H9 (cell line): ENCODE results near the gene RSL1D1. TPM values are rescaled to one million over a fixed set of nuclear protein-coding genes. Genes with fewer than 3 reads are reported as not detected.
A peak's percentile ranks its signal among the peaks of the same experiment; 100 is the strongest.

ENCODE experiments used
- DNase-seq: peaks from one replicate; pipeline ENCODE4 v3.0.0-alpha.2; 2017
- H2AFZ ChIP-seq: one replicate; pipeline ENCODE4 v1.6.1; 2013; ENCODE audit warnings: mild to moderate bottlenecking, low read length, control low read depth, moderate library complexity
- H2AK5ac ChIP-seq: 2 replicates; pipeline ENCODE4 v1.6.1; 2013; ENCODE audit warnings: low read length, control low read depth, mixed read lengths; ENCODE audit not compliant: insufficient read length
- H2BK120ac ChIP-seq: one replicate; pipeline ENCODE4 v1.6.1; 2013; ENCODE audit warnings: low read depth, mild to moderate bottlenecking, low read length, control low read depth, inconsistent platforms; ENCODE audit not compliant: poor library complexity, severe bottlenecking
- H2BK12ac ChIP-seq: 2 replicates; pipeline ENCODE4 v1.6.1; 2013; ENCODE audit warnings: low read length, control low read depth, mixed read lengths, low read depth; ENCODE audit not compliant: insufficient read length
- H2BK15ac ChIP-seq: 2 replicates; pipeline ENCODE4 v1.6.1; 2013; ENCODE audit warnings: low read depth, low read length, control low read depth
- H2BK20ac ChIP-seq: one replicate; pipeline ENCODE4 v1.6.1; 2013; ENCODE audit warnings: low read depth, mild to moderate bottlenecking, low read length, control low read depth, inconsistent platforms; ENCODE audit not compliant: poor library complexity, severe bottlenecking
- H2BK5ac ChIP-seq: 2 replicates; pipeline ENCODE4 v1.6.1; 2013; ENCODE audit warnings: low read length, control low read depth, mixed read lengths; ENCODE audit not compliant: insufficient read length
- H3K14ac ChIP-seq: 2 replicates; pipeline ENCODE4 v1.6.1; 2013; ENCODE audit warnings: low read length, control low read depth; ENCODE audit not compliant: insufficient read depth
- H3K18ac ChIP-seq: 2 replicates; pipeline ENCODE4 v1.6.1; 2013; ENCODE audit warnings: low read depth, mild to moderate bottlenecking, mixed read lengths, low read length, control low read depth; ENCODE audit not compliant: insufficient read length
- H3K23ac ChIP-seq: 2 replicates; pipeline ENCODE4 v1.6.1; 2013; ENCODE audit warnings: low read length, control low read depth, mixed read lengths, low read depth; ENCODE audit not compliant: insufficient read length
- H3K23me2 ChIP-seq: 2 replicates; pipeline ENCODE4 v1.6.1; 2013; ENCODE audit warnings: low read depth, mild to moderate bottlenecking, mixed read lengths, low read length, control low read depth; ENCODE audit not compliant: insufficient read length, poor library complexity, severe bottlenecking
- H3K27ac ChIP-seq: 2 replicates; pipeline ENCODE4 v1.5.1; 2013; ENCODE audit warnings: low read length, control low read depth, mixed read lengths, low read depth; ENCODE audit not compliant: insufficient read length
- H3K27me3 ChIP-seq: 2 replicates; pipeline ENCODE4 v1.6.1; 2013; ENCODE audit warnings: low read length, control low read depth, inconsistent platforms; ENCODE audit not compliant: insufficient read depth
- H3K4ac ChIP-seq: 2 replicates; pipeline ENCODE4 v1.6.1; 2013; ENCODE audit warnings: low read depth, mild to moderate bottlenecking, control low read depth, inconsistent platforms, low read length, moderate library complexity
- H3K4me1 ChIP-seq: 2 replicates; pipeline ENCODE4 v1.6.1; 2013; ENCODE audit warnings: low read length, control low read depth, inconsistent platforms; ENCODE audit not compliant: insufficient read depth
- H3K4me2 ChIP-seq: 2 replicates; pipeline ENCODE4 v1.6.1; 2013; ENCODE audit warnings: low read length, control low read depth, mixed read lengths; ENCODE audit not compliant: insufficient read length, insufficient read depth
- H3K56ac ChIP-seq: 2 replicates; pipeline ENCODE4 v1.6.1; 2013; ENCODE audit warnings: low read depth, mild to moderate bottlenecking, mixed read lengths, low read length, control low read depth; ENCODE audit not compliant: insufficient read length
- H3K79me1 ChIP-seq: 2 replicates; pipeline ENCODE4 v1.6.1; 2013; ENCODE audit warnings: low read depth, mild to moderate bottlenecking, moderate library complexity, low read length, control low read depth, inconsistent platforms; ENCODE audit not compliant: insufficient read depth, poor library complexity, severe bottlenecking
- H3K79me2 ChIP-seq: 2 replicates; pipeline ENCODE4 v1.6.1; 2013; ENCODE audit warnings: low read length, control low read depth, inconsistent platforms; ENCODE audit not compliant: insufficient read depth
- H3K9ac ChIP-seq: 2 replicates; pipeline ENCODE4 v1.6.1; 2013; ENCODE audit warnings: low read length, control low read depth, mixed read lengths; ENCODE audit not compliant: insufficient read length; ENCODE audit errors: extremely low read depth
- H3K9me3 ChIP-seq: one replicate; pipeline ENCODE4 v1.6.1; 2013; ENCODE audit warnings: low read depth, low read length, inconsistent platforms; ENCODE audit not compliant: control insufficient read depth
- H3T11ph ChIP-seq: one replicate; pipeline ENCODE4 v1.6.1; 2013; ENCODE audit warnings: mild to moderate bottlenecking, low read length, control low read depth, inconsistent platforms
- H4K20me1 ChIP-seq: one replicate; pipeline ENCODE4 v1.6.1; 2013; ENCODE audit not compliant: control insufficient read depth, insufficient read length, insufficient read depth
- H4K5ac ChIP-seq: 2 replicates; pipeline ENCODE4 v1.6.1; 2013; ENCODE audit warnings: low read depth, mild to moderate bottlenecking, mixed read lengths, low read length, control low read depth; ENCODE audit not compliant: insufficient read length
- H4K8ac ChIP-seq: replicated peaks from 2 replicates; pipeline ENCODE4 v1.6.1; 2013; ENCODE audit warnings: low read length, control low read depth, mixed read lengths, low read depth; ENCODE audit not compliant: insufficient read length
- H4K91ac ChIP-seq: 2 replicates; pipeline ENCODE4 v1.6.1; 2013; ENCODE audit warnings: low read depth, mild to moderate bottlenecking, moderate library complexity, mixed read lengths, low read length, control low read depth; ENCODE audit not compliant: insufficient read length
- H3K27ac Mint-ChIP-seq, 3 experiments: 2 replicates in 2 of 3; 3 replicates in 1 of 3; pipeline ENCODE4 v1.8.0; 2020 to 2021; ENCODE audit warnings: mixed read lengths in 3 of 3, mild to moderate bottlenecking in 1 of 3, moderate library complexity in 1 of 3
- H3K27me3 Mint-ChIP-seq: 2 replicates; pipeline ENCODE4 v1.8.0; 2021; ENCODE audit warnings: low read depth, mild to moderate bottlenecking, moderate library complexity, mixed read lengths
- H3K36me3 Mint-ChIP-seq, 3 experiments: 2 replicates in 2 of 3; 3 replicates in 1 of 3; pipeline ENCODE4 v1.8.0; 2020 to 2021; ENCODE audit warnings: low read depth in 3 of 3, mixed read lengths in 3 of 3; ENCODE audit not compliant: insufficient read depth in 1 of 3
- H3K4me1 Mint-ChIP-seq, 2 experiments: 2 replicates each; pipeline ENCODE4 v1.8.0; 2020; ENCODE audit warnings: mixed read lengths in 2 of 2
- H3K4me3 Mint-ChIP-seq, 2 experiments: 2 replicates in 1 of 2; 3 replicates in 1 of 2; pipeline ENCODE4 v1.8.0; 2020 to 2021; ENCODE audit warnings: mild to moderate bottlenecking in 2 of 2, mixed read lengths in 2 of 2, moderate library complexity in 1 of 2
- H3K9me3 Mint-ChIP-seq, 2 experiments: 2 replicates in 1 of 2; 3 replicates in 1 of 2; pipeline ENCODE4 v1.8.0; 2020; ENCODE audit warnings: mild to moderate bottlenecking in 2 of 2, mixed read lengths in 2 of 2, moderate library complexity in 1 of 2
- WGBS: extraction: QIAGEN DNeasy Blood & Tissue Kit; methylation state at CpG from one replicate; pipeline ENCODE4 v1.1.7; 2013; ENCODE audit warnings: missing lambda C conversion rate, low lambda C conversion rate, mixed read lengths; ENCODE audit not compliant: insufficient read length; ENCODE audit errors: extremely low coverage; 5-methylcytosine and 5-hydroxymethylcytosine counted together
- total RNA-seq: library from RNA; stranded (reverse); gene quantifications from 2 replicates; pipeline ENCODE4 v1.2.1, GENCODE V29; 2021
- TF ChIP-seq, protein P1 (sequence below): fragments of 200-600 bp; sonication (generic); conservative IDR thresholded peaks from 3 replicates; pipeline ENCODE4 v1.8.0; 2021; ENCODE audit warnings: antibody characterized with exemption, mild to moderate bottlenecking

Gene RSL1D1
- total RNA-seq, 1 experiment from 2014 or later: 334 TPM

DNA sequence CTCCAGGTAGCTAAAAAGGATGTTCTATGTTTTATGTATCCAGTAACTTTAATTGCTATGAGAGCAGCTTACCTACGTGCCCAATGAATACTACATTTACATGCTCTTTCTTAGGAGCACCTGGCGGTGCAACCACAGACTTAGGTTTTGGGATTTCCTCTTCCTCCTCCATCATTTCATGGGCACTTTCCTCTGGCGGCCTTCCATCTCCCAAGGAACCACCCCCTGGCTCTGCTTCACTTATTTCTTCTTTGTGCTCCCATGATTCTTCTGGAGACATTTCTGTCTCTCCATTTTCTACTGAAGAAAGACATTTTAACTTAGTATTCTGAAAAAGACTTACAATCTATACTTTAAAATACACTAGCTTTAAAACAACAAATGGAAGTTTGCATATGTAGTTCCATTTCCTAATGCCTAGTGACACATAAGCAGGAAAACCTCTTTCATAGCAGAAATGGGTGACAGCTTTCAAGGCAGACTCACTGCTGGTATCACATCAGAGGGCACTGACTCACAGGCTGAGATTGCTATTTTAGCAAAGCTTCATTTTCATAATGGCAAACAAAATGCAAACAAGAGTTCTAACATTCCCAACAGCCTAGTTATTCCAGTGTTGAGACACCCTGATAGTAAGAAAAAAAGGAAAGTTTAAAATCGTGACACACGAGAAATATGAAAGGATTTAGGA is 45.3 kb upstream of the RSL1D1 start:
- no peak for DNase-seq
- no peaks in the 10 kb centered on the region for H3K9me3 Mint-ChIP-seq
- Histone ChIP-seq H2BK20ac (no peak overlapping the region), H3K4me1 (no peaks in the 10 kb centered on the region), H2AK5ac (no peak overlapping the region), H3K9ac (no peak overlapping the region), H3K23me2 (no peaks in the 10 kb centered on the region), H2BK120ac (no peak overlapping the region), H2BK12ac (no peak overlapping the region), H3K56ac (no peak overlapping the region), H3K18ac (no peak overlapping the region), H2BK5ac (no peak overlapping the region), H3K27me3 (no peaks in the 10 kb centered on the region), H4K8ac (no peak overlapping the region), H3K27ac (no peak overlapping the region), H4K91ac (no peak overlapping the region), H2AFZ (no peak overlapping the region), H3K79me2 (peaks cover 18% of the 10 kb centered on the region; the same call in 1 of the 2 replicates), H3K23ac (no peak overlapping the region), H3K4ac (no peak overlapping the region), H3K4me2 (no peak overlapping the region), H3T11ph (no peak overlapping the region), H3K9me3 (no peaks in the 10 kb centered on the region), H4K20me1 (no peaks in the 10 kb centered on the region), H3K14ac (no peak overlapping the region), H3K79me1 (peaks cover 7% of the 10 kb centered on the region), H2BK15ac (no peak overlapping the region), H4K5ac (no peak overlapping the region)
- H3K4me1 Mint-ChIP-seq: peaks cover 6 to 9% of the 10 kb centered on the region in 2 experiments; a peak in 3 of 4 replicates
- no CpG with 5 or more reads among the region's 5 CpGs for WGBS
- no peak overlapping the region for H3K4me3 Mint-ChIP-seq
- no peaks in the 10 kb centered on the region for H3K27me3 Mint-ChIP-seq
- H3K36me3 Mint-ChIP-seq: peaks cover 17 to 51% (median 40%) of the 10 kb centered on the region in 3 experiments
- H3K27ac Mint-ChIP-seq: peak overlapping the region in 1 of 3 experiments; percentile 11; a peak in 1 of 7 replicates
- TF ChIP-seq, protein P1, sequence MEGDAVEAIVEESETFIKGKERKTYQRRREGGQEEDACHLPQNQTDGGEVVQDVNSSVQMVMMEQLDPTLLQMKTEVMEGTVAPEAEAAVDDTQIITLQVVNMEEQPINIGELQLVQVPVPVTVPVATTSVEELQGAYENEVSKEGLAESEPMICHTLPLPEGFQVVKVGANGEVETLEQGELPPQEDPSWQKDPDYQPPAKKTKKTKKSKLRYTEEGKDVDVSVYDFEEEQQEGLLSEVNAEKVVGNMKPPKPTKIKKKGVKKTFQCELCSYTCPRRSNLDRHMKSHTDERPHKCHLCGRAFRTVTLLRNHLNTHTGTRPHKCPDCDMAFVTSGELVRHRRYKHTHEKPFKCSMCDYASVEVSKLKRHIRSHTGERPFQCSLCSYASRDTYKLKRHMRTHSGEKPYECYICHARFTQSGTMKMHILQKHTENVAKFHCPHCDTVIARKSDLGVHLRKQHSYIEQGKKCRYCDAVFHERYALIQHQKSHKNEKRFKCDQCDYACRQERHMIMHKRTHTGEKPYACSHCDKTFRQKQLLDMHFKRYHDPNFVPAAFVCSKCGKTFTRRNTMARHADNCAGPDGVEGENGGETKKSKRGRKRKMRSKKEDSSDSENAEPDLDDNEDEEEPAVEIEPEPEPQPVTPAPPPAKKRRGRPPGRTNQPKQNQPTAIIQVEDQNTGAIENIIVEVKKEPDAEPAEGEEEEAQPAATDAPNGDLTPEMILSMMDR: no peak
